Prostate gland (tissue), 2 donors: ENCODE data around the gene NKAIN4.

Experiments used
- POLR2A ChIP-seq: fragments of 450-650 bp; IDR thresholded peaks from one replicate; pipeline ENCODE4 v1.6.1; 2016; ENCODE audit warnings: antibody characterized with exemption, mild to moderate bottlenecking
- TF ChIP-seq, protein P1 (sequence below), 4 experiments: fragments of 200-600 bp in 2 of 4; fragments of 450-650 bp in 2 of 4; sonication (generic) in 2 of 4; IDR thresholded peaks; 1 replicate in 3 of 4; 2 replicates in 1 of 4; pipeline ENCODE4 v1.5.1; 2016 to 2019; ENCODE audit warnings: antibody characterized with exemption in 4 of 4, mild to moderate bottlenecking in 2 of 4, moderate library complexity in 2 of 4

- TF ChIP-seq, protein P1, sequence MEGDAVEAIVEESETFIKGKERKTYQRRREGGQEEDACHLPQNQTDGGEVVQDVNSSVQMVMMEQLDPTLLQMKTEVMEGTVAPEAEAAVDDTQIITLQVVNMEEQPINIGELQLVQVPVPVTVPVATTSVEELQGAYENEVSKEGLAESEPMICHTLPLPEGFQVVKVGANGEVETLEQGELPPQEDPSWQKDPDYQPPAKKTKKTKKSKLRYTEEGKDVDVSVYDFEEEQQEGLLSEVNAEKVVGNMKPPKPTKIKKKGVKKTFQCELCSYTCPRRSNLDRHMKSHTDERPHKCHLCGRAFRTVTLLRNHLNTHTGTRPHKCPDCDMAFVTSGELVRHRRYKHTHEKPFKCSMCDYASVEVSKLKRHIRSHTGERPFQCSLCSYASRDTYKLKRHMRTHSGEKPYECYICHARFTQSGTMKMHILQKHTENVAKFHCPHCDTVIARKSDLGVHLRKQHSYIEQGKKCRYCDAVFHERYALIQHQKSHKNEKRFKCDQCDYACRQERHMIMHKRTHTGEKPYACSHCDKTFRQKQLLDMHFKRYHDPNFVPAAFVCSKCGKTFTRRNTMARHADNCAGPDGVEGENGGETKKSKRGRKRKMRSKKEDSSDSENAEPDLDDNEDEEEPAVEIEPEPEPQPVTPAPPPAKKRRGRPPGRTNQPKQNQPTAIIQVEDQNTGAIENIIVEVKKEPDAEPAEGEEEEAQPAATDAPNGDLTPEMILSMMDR (IDR thresholded peaks at IDR 0.05), result no peak
- TF ChIP-seq POLR2A, result no peak
Measured at GRCh38 chr20:63198606-63199005, 55.7 kb downstream of the NKAIN4 start.
